Activated CD4-positive, alpha-beta T cell treated with anti-CD3 and anti-CD28 coated beads for 4 hours (primary cell): Measurements from ENCODE around the gene RAP1A.
A peak's percentile ranks its signal among the peaks of the same experiment; 100 is the strongest.
"Not testable (repeated sequence)": the region's sequence is repeated elsewhere in the genome, so short reads cannot be mapped to it uniquely, and the experiment has no call there.

Experiments used
- DNase-seq, 2 donors: peaks; one replicate each; pipeline ENCODE4 v3.0.0-alpha.2; 2020

Gene RAP1A

DNA sequence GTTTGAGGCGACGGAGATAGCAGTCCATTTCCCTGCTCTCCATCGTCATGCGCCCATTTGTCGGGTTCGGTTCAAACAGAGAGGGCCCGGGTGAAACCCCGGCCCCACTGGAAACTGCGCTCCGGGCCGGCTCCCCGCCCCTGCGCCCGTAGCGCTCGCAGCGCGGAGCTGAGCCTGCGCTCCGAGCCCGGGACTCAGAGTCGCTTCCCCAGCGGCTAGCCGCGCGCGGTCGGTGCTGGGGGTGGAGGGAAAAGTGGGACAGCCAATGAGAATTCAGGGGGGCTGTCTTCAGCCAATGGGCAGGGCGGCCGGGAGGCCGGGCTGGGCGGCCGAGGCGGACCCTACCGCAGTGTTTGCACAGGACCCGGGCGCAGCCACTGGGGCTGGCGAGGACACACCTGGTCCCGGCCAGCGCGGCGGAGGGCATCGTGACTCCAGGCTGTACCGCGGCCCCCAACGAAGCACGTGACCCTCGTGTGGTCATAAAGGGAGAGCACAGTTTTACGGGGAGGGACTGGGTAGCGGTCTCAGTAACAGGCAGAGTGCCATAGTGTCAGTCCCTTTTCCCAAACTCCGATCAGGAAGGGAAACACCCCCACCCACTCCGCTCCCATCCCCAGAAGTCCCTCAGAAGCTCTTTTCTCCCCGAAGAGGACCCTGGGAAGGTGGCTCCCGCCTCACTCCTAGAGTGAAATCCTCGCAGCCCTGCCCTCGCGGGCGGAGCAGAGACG, 119.8 kb downstream of the RAP1A start, which contains the start of gene INKA2:
INKA2 (minus strand) TSS at position 202 of the 731 bp plus-strand sequence; CDS start at position 49, 153 bp downstream.
- DNase-seq, result peak; percentile 56 to 61

DNA sequence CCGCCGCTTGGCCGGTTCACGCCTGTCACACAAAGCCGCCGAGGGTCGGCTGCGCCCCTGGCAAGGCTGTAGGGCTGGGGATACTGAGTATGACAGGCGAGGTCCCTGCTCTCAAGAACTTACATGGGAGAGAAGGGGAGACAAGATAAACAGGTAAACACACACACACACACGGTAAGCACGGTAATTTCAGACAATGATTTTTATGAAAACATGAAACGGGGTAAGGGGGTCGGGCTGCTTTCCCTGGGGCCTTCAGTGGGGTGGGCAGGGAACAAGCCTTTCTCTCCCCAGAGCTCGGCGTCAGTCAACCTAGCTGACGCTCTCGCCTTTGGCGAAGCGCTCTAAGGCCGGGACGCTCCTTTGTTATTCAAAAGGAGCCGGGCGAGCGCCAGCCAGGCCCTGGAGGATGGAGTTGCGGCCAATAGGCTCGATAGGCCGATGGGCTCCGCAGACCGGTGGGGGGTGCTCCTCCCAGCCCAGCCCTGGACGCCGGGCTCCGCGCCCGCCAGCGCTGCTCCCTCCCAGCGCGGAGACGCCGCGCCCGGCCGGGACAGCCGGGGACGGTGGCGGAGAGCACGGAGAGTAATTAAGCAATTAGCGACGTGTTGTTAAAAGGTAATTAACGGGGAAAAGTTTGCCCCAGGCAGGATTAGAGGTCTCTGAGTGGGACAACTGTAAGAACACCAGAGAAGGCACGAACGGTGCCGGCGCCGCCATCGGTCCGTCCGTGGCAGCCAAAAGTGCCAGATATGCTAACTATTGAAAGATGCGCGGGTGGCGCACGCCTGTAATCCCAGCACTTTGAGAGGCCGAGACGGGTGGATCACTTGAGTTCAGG, 120.6 kb downstream of the RAP1A start:
- DNase-seq, result peak in 1 of 2 donors; percentile 17

DNA sequence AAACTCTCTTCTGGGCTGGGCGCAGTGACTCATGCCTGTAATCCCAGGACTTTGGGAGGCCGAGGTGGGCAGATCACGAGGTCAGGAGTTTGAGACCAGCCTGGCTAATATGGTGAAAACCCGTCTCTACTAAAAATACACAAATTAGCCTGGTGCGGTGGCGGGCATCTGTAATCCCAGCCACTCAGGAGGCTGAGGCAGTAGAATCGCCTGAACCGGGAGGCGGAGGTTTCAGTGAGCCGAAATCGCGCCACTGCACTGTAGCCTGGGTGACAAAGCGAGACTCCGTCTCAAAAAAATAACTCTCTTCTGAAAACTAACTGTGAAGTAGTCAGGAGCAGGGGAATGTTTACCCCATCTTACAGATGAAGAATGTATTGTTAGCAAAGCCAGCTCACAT, 122.7 kb downstream of the RAP1A start:
- DNase-seq, result not testable (repeated sequence)

DNA sequence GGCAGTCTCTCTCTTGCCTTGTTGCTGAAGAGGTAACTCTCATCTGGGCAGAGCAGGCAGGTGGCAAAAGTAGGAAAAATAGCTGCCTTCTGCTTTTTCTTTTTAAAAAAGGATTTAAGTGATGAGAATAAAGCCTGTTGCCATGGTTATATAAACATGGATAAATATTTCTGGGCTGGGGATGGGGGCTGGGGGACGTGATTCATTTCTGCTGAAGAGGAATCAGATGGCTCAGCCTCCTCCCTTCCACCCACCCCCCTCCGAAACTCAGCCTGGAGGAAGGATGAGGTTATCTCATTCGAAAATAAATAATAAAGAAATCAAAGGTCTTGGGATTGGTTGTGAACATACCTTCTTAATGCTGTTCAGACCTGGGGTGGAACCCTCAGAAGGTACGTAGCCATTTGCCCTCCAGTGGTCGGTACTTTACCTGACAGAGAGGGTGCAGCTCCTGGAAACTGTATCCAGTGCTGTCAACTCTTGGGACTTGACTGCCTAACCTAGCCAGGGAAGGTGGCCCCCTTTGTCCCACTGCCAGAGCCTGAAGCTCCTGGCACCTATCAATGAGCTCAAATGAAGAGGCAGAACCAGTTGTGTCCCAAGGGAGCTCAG, 123.5 kb downstream of the RAP1A start:
- DNase-seq, result no peak

DNA sequence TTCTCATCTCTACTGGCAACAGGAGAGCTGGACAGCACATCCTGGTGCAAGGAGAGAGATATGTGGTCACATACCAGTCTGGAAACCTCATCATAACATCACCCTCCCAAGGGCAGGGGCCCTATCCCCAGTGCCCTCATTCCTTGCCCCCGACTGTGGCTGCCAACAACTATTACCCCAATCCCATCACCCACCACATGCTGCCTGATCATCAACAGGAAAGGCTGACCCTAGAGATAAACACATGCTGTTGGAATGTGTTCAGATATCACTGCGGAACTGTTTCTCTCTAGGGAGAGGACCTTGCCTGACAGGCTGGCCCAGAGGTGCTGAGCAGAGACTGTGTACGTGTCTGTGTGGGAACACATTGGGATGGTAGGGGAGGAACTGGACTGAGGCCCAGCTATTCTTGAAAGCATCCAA, 124.1 kb downstream of the RAP1A start:
- DNase-seq, result no peak

DNA sequence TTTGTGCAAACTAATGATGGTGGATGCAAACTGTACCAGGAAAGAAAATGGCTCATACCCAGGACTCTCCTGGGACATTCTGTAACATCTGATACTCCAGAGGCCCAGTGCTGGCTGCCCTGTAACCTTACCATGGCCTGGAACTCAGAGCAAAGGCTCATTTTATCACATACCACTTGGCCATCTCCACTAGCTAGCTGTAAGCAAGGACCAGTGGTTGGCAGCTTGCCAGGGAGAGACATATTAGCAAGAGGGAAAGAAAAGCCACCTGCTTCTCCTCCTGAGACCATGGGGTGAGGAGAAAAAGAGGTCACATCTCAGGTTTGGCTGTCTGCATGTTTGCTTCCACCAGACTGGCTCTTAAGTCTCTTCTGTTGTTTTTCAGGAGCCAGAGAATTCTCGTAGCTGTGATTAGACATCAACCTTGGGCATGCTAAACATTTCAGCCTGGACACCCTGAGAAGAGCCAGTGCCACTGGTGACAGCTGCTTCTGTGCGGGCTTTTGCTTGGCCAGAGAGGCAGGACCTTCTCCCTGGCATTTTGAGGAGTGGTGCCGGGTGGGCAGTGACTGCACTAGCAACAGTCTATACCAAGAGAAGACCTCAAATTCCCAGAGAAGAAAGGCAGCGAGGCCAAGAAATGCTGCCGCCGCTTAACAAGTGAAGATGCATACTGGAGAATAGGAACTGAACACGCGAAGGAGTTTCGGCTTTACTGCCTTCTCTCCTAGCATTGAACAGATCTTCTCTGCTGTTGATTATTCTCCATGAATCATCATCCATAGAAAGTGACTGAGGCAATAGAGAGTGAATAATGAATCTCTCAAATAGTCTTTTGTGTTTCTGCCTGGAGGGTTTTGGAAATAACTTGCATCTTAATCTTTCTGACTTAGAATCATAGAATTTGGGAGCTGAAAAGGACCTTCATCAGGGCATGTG, 126.4 kb downstream of the RAP1A start:
- DNase-seq, result no peak

DNA sequence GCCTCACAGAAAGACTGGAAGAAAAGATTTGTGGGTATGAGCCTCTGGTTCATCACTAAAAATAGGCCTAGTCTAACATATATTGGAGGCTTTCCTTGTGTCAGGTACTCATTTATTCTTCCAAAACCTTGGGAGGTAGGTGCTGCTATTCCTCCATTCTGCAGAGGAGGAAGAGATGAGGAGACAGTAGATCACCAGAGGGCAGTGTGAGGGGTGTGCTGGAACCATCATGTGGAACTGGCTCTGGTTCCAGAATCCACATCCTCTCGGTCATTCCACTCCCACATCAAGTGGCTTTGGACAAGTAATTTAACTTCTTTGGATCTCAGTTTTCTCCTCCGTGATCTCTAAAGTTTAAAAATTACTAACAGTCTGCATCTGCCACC, 127.0 kb downstream of the RAP1A start:
- no peak for DNase-seq

DNA sequence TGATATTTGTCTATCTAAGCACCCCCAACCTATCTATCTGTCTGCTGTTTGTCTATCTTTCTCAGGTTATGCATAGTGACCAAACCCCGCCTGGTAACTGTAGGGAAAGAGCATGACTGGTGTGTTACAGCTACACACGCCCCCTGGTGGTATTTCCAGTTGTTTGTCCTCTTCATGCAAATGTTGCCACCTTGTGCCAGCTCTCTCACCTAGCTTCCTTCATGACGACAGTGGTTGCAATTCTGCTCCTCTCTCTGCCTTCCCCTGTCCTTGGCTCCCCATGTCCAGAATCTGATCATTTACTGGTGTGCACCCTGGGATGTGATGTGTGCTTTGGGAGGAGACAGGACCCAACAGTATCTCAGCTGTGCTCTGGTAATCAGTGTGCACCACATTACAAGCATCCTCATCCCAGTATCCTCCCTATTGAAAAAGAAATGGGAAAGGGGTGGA, 127.7 kb downstream of the RAP1A start:
- peak; percentile 74 to 75 for DNase-seq

DNA sequence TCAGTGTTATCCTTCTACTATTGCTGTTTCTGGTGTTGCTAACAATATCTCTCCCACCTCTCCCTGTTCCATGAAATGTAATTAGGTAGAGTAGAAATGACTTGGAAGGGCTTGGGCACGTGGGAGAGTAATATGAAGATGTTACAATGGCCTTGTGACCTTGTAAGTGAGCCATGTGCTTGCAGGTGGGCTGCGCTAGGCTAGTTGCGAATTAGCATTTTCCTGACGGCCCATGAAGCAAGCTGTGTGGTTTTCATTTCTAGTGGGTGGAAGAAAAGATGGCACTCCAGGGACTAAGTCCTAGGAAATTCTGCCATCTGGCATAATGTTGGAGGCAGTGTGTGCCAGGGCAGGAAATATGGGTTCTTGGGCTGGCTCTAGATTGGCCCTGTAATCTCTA, 128.4 kb downstream of the RAP1A start:
- DNase-seq, result no peak

DNA sequence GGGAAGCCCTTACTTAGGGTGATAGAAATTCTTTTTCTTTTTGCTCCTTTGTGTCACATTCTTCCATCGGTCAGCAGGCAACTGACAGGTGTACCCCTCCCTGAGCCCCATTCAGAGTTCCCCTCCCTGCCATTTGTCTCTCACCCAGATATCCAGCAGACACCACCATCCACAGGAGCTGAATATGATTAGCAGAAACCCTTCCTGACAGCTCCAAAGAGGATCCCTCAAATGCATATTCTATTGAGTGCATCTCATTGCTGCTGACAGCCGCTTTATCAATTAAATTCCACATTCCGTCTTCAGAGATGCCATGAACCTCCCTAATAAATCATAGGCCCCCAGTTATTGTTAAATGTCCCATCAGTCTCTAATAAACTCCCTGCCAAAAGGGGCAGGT, 130.0 kb downstream of the RAP1A start:
- DNase-seq, result no peak

DNA sequence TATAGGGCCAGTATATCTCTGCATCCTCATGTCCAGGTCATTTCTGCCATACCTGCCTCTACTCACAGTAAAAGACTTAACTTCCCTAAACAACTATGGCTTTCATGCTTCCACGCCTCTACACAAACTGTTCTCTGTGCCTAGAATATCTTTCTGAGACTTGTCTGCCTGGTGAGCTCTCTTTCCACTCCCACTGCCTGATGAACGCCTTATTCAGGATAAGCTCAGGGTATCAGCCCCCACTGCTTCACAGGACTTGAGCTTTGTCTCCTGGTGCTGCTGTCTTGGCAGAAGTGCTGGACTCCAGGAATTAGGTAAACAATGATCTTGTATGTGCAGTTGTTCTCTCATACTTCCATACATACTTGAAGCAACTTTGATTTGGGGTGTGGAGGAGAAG, 131.3 kb downstream of the RAP1A start:
- no peak for DNase-seq

DNA sequence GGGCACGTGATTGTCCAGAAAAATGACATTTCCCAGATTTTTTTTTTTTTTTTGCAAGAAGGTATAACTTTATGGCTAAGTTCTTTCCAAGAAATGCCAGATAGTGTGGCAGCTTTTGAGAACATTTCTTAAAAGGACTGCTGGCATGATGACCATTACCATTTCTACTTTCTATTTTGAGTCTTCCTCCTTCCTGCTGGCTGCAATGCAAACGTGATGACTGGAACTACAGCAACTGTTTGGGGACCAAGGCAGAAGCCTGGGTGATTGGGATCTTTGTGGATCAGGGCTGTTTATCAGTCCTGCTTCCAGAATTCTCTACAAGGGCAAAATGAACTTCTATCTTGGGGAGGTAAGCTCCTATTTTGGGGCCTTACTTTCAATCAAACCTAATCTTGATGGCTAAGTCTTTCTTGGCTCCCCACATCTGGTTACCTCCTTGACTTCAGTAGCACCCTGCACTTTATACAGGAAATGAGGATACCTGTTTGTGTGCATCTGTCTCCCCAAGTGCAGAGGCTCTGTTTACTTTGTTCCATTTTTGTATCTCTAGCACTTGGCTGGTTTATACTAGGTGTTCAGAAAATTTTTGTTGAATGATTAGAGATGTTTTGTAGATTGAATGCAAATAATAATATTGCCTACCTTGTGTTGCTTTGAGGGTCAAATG, 132.5 kb downstream of the RAP1A start:
- DNase-seq, result no peak

DNA sequence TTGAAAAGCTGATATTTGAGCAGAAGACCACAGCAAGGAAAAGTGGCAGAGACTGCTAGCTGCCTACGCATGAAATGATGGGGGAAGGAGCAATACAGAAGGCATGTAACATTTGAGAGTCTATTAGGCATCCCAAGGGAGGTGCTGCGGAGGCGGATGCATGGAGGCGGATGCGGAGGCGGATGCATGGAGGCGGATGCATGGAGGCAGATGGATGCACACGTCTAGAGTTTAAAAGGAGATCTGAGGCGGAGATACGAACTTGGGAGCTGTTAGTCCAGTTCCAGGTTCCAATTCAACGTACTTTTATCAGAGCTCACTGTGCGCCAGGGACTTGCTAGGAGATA, 135.4 kb downstream of the RAP1A start:
- DNase-seq, result peak; percentile 32 to 36

DNA sequence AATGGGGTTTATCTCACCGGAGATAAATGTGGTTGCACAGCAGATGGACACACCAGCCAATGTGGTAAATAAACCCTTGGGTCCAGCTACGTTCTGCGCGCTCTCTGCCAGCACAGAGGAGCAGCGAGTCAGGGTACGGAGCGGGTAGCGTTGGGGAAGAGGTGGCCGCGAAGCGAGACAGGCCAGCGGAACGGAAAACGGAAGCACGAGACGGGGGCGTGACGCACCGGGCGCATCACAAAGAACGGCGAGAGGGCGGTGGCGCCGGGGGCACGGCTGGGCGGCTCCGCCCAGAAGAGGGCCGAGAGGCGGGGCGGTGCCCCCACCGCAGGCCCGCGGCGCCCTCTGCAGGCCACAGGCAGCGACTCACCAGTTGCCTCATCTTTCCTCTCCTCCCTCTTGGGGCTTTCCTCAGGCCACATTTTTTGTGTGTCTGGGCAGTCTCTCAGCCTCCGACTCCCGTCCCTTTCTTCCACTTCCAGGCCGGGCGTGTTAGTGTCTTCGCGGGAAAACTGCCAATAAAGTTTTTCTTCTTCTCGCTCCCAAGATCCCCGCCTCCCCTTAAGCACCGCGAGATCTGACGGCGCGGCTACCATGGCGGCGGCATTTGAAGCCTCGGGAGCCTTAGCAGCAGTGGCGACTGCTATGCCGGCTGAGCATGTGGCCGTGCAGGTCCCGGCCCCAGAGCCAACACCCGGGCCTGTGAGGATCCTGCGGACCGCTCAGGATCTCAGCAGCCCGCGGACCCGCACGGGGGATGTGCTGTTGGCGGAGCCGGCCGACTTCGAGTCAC, 135.9 kb downstream of the RAP1A start, which contains the start of gene DDX20:
DDX20 (plus strand) TSS at position 571 of the 793 bp plus-strand sequence; CDS start at position 595, 24 bp downstream.
- DNase-seq, result peak; percentile 91 to 93

DNA sequence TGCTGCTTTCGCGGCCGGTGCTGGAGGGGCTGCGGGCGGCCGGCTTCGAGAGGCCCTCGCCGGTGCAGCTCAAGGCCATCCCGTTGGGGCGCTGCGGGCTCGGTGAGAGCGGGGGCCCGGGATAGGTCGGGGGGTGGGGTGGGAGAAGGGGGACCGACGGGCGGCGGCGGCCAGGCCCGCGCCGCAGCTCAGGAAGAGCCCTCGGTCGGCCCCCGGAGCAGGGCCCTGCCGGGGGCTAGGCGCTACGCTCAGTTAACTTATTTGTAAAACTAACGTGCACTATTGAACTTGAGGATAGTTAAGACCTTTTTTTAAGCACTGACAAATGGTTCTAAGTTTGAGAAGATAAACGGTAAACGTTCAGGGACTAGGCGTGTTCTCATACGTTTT, 136.5 kb downstream of the RAP1A start:
- no peak for DNase-seq

DNA sequence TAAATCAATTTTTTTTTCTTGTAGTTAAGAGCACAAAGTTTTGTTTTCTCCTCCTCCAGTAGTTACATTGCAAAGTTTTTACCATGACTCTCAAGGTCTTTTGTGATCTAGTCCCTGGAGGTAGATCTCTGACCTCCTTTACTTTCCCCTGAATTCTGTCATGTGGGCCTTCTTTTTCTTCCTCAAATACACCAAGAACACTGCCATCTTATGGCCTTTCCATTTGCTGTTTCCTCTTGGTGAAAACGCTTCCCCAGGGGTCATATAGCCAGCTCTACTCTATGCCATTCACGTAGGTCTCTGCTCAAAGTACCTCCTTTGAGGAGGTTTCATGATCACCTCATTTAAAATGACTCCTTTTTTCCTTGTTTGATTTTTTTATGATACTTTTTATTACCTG, 138.8 kb downstream of the RAP1A start:
- DNase-seq, result no peak

DNA sequence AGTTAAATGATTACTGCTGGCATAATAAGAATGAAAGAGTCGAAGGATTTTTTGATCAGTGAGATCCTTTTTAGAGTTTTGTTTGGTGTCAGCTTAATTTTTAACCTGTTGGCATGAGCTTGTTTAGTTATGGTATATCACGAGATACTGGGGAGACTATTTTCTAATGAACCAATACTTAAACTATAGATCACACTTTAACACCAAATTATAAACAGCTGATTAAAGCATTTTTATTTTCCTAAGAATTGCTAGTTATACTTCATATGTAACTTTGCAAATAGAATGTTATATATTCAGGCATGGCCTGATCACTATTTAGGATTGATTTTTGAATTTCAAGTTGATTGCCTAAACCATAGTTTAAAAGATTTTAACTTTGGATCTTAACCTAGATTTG, 142.1 kb downstream of the RAP1A start:
- DNase-seq, result no peak

DNA sequence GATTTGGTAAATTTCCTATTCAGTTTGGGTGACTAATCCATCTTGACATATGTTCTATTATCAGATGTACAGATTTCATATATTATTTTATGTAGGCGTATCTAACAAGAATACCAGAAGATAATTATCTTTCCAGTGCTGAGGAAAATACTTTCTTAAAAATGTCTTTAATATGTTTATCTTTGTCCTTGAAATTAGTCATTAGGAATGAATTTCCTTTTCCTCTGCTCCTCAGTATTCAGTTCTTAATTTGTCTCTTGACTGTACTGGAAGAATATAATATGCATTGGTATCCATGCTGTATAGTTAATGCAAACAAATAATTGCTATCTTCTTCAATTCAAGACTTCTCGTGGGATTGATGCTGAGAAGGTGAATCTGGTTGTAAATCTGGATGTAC, 142.7 kb downstream of the RAP1A start:
- no peak for DNase-seq
